Muscle layer of duodenum (tissue), 2 donors: ENCODE measurements around the gene TMC2.

ENCODE experiments used
- H3K27ac ChIP-seq: one replicate; pipeline ENCODE4 v1.7.0; 2013; ENCODE audit warnings: mild to moderate bottlenecking, low read length
- H3K27me3 ChIP-seq: one replicate; pipeline ENCODE4 v1.7.0; 2013; ENCODE audit warnings: low read depth, mild to moderate bottlenecking, control low read depth, low read length
- H3K36me3 ChIP-seq, 2 donors: one replicate each; pipeline ENCODE4 v1.7.0; 2013; ENCODE audit warnings: low read length in 2 of 2, control low read depth in 1 of 2, mild to moderate bottlenecking in 1 of 2; ENCODE audit not compliant: insufficient read depth in 2 of 2, control insufficient read depth in 1 of 2
- H3K4me1 ChIP-seq, 2 donors: one replicate each; pipeline ENCODE4 v1.7.0; 2013; ENCODE audit warnings: low read length in 2 of 2, mild to moderate bottlenecking in 2 of 2, control low read depth in 1 of 2, moderate library complexity in 1 of 2; ENCODE audit not compliant: insufficient read depth in 2 of 2, control insufficient read depth in 1 of 2
- H3K4me3 ChIP-seq, 2 donors: one replicate each; pipeline ENCODE4 v1.7.0; 2013; ENCODE audit warnings: low read length in 2 of 2, low read depth in 1 of 2, mild to moderate bottlenecking in 1 of 2
- H3K9me3 ChIP-seq, 2 donors: one replicate each; pipeline ENCODE4 v1.7.0; 2013; ENCODE audit warnings: low read length in 2 of 2, control low read depth in 1 of 2, mild to moderate bottlenecking in 1 of 2; ENCODE audit not compliant: control insufficient read depth in 1 of 2
- donor health status: healthy.

The TMC2 gene

DNA sequence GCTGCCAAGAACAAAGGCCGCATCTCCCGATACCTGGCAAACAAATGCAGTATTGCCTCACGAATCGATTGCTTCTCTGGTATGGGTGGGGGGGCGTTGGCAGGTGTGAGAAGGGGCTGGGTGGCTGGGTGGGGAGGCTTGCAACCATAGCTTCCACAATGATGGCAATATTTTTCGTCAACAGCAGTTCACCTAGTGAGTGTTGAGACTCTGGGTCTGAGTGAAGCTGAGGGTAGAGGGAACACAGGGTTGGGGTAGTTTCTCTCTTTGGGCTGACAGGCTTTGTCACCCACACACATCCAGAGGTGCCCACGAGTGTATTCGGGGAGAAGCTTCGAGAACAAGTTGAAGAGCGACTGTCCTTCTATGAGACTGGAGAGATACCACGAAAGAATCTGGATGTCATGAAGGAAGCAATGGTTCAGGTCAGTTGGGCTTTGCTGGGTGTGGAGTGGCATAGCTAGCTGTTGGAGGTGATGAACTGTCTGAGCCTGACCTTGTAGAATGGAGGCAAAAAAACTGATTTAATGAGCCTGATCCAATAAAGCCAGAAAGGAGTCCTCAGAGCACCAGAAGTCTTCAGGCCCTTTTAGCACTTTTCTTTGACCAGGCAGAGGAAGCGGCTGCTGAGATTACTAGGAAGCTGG, 120.2 kb downstream of the TMC2 start:
- Histone ChIP-seq H3K27ac (no peak overlapping the region), H3K9me3 (no peaks in the 10 kb centered on the region), H3K27me3 (no peaks in the 10 kb centered on the region), H3K36me3 (peaks cover 57 to 76% of the 10 kb centered on the region in 2 donors), H3K4me1 (peaks cover 6 to 13% of the 10 kb centered on the region in 2 donors), H3K4me3 (no peak overlapping the region)

DNA sequence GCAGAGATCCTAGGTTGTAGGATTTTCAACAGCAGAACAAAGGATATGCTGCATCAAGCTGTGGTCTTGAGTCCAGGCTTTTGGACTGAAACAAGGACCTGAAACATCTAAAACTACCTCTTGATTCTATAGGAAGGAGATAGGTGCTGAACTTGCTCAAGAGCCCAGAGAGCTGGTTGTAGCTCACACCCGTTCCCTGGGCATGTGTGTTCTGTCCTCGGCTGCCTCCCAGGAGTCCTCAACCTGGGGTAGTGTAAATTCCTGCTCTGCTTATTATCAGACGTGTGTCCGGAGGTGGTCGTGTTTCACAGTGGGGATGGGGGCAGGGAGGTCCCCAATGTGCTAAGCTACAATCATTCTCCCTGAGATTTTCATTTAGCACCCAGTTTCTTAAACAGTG, 120.9 kb downstream of the TMC2 start:
- H3K9me3 ChIP-seq: no peaks in the 10 kb centered on the region
- H3K4me1 ChIP-seq: peaks cover 6 to 13% of the 10 kb centered on the region in 2 donors
- H3K27me3 ChIP-seq: no peaks in the 10 kb centered on the region
- H3K4me3 ChIP-seq: no peak overlapping the region
- H3K36me3 ChIP-seq: peaks cover 64 to 82% of the 10 kb centered on the region in 2 donors
- no peak overlapping the region for H3K27ac ChIP-seq

DNA sequence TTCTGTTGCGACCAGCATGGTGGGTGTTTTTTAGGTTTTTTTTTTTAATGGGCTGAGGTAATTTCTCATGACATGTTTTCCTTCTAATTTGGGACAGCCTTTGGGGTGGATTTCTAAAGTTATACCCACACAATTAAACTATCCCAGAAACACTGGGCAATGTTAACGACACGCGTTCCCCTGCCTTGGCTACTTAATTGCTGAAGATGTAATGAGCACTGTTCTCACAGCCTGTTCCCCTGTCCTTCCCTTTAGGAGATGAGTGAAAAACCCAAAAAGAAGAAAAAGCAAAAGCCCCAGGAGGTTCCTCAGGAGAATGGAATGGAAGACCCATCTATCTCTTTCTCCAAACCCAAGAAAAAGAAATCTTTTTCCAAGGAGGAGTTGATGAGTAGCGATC, 121.3 kb downstream of the TMC2 start:
- H3K36me3 ChIP-seq: peaks cover 64 to 85% of the 10 kb centered on the region in 2 donors
- H3K9me3 ChIP-seq: no peaks in the 10 kb centered on the region
- H3K4me1 ChIP-seq: peaks cover 6 to 13% of the 10 kb centered on the region in 2 donors
- H3K27ac ChIP-seq: no peak overlapping the region
- no peaks in the 10 kb centered on the region for H3K27me3 ChIP-seq
- no peak overlapping the region for H3K4me3 ChIP-seq

- H3K27ac ChIP-seq: no peak overlapping the region
- no peaks in the 10 kb centered on the region for H3K27me3 ChIP-seq
- peaks cover 64 to 85% of the 10 kb centered on the region in 2 donors for H3K36me3 ChIP-seq
- peaks cover 12 to 16% of the 10 kb centered on the region in 2 donors for H3K4me1 ChIP-seq
- no peaks in the 10 kb centered on the region for H3K9me3 ChIP-seq
- no peak overlapping the region for H3K4me3 ChIP-seq
These were observed 122.3 kb downstream of the TMC2 start for GRCh38 chr20:2658414-2659354.

DNA sequence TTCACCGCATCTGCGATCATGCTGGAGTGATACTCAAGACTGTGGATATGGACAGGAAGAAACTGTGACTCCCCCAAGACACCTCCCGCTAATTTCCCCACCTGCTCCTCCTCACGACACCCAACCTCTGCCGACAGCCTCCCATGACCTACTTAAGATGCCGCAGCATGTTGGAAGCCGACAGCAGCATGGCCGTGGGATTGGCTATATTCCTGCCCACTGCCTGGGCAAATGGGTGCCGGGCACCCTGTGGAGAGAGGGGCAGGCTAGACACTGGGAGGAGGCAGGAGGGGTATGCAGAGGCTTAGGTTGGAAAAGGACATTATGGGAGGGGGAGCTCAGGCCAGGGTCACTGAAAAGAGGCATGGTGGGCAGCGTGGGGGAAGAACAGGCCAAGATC, 123.2 kb downstream of the TMC2 start:
- no peaks in the 10 kb centered on the region for H3K9me3 ChIP-seq
- peaks cover 62 to 79% of the 10 kb centered on the region in 2 donors for H3K36me3 ChIP-seq
- H3K4me3 ChIP-seq: no peak overlapping the region
- H3K27me3 ChIP-seq: no peaks in the 10 kb centered on the region
- peaks cover 6 to 10% of the 10 kb centered on the region in 2 donors for H3K4me1 ChIP-seq
- no peak overlapping the region for H3K27ac ChIP-seq

DNA sequence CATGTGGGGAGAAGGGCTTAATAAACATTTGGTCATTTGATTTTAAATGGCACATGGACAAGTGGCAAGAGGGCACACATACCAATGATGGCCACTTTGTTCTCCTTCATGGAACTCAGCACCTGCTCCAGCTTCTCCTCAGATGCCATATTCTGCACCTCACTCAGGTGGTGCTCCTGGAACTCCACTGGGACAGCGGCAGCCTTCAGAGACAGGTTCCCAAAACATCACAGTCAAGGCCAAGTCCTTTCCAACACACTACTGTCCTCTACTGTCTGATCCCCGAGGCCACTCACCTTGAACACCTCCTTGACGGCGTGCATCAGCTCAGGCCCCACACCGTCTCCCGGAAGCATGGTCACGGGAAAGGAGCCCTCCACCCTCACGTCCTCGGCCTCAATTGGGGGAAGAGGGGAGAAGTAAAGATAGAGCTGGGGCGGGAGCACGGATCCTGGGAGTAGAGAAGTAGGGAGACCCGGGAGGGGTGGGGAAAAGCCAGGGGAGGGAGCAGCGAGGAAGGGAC, 127.1 kb downstream of the TMC2 start:
- no peaks in the 10 kb centered on the region for H3K9me3 ChIP-seq
- no peaks in the 10 kb centered on the region for H3K27me3 ChIP-seq
- H3K36me3 ChIP-seq: peaks cover 30 to 40% of the 10 kb centered on the region in 2 donors
- peak overlapping the region; percentile 92 to 99 for H3K4me3 ChIP-seq
- peak overlapping the region; percentile 100 for H3K27ac ChIP-seq
- H3K4me1 ChIP-seq: peaks cover 6 to 10% of the 10 kb centered on the region in 2 donors

- Histone ChIP-seq H3K27me3 (no peaks in the 10 kb centered on the region), H3K4me1 (peaks cover 6 to 10% of the 10 kb centered on the region in 2 donors), H3K4me3 (peak within 1 kb of the TSS; percentile 92 to 99), H3K27ac (peak within 1 kb of the TSS; percentile 100), H3K9me3 (no peaks in the 10 kb centered on the region), H3K36me3 (peaks cover 23 to 34% of the 10 kb centered on the region in 2 donors)
These were observed 127.7 kb downstream of the TMC2 start, which contains the start of gene IDH3B for GRCh38 chr20:2663887-2664719. Gene IDH3B (minus strand): TSS chr20:2664216. CDS start chr20:2664188, 28 bp downstream.

DNA sequence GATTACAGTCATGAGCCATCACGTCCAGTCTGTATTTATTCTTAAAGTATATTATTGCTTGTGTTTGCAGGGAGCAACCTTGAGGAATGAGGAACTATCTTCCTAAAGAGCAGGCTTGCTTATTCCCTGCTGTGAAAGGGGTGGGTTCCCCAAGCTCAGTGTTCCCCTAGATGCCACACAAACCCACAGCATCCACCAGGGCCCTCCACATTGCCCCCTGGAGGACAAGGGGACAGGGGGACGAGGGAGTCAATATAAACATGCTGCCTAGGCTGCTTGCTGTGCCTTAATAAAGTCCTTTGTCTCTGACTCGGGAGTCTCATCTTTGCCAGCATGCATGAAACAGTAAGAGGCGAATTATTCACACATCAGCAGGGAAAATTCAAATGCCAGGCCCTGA, 135.6 kb downstream of the TMC2 start:
- no peaks in the 10 kb centered on the region for H3K9me3 ChIP-seq
- H3K4me1 ChIP-seq: no peaks in the 10 kb centered on the region
- H3K36me3 ChIP-seq: no peaks in the 10 kb centered on the region
- no peak overlapping the region for H3K27ac ChIP-seq
- H3K4me3 ChIP-seq: no peak overlapping the region
- no peaks in the 10 kb centered on the region for H3K27me3 ChIP-seq

- Histone ChIP-seq H3K36me3 (no peaks in the 10 kb centered on the region), H3K9me3 (no peaks in the 10 kb centered on the region), H3K27ac (no peak overlapping the region), H3K4me3 (no peak overlapping the region), H3K4me1 (no peaks in the 10 kb centered on the region), H3K27me3 (no peaks in the 10 kb centered on the region)
These were observed 136.1 kb downstream of the TMC2 start for GRCh38 chr20:2672446-2672845.

- no peaks in the 10 kb centered on the region for H3K27me3 ChIP-seq
- H3K9me3 ChIP-seq: no peaks in the 10 kb centered on the region
- no peak overlapping the region for H3K27ac ChIP-seq
- no peak overlapping the region for H3K4me3 ChIP-seq
- H3K36me3 ChIP-seq: no peaks in the 10 kb centered on the region
- no peaks in the 10 kb centered on the region for H3K4me1 ChIP-seq
These were observed 137.1 kb downstream of the TMC2 start for GRCh38 chr20:2673453-2673852.
